B cell (primary cell): ENCODE data around the gene MCAM. TPM values are rescaled to one million over a fixed set of nuclear protein-coding genes. Genes with fewer than 3 reads are reported as not detected.

ENCODE experiments used
- ATAC-seq: fragments of 200-7000 bp; cut with Tn5 transposase; one replicate; pipeline ENCODE4 v1.10.0; 2021; ENCODE audit warnings: low read depth, mild to moderate bottlenecking, moderate number of reproducible peaks, moderate library complexity
- CTCF ChIA-PET: fragments of 350-600 bp; sonication (Branson Sonifier 250); formaldehyde crosslinking; loops from one replicate; lab custom pipeline; 2021; ENCODE audit warnings: antibody characterized with exemption, inconsistent platforms; lab: Charles Lee
- POLR2A ChIA-PET: fragments of 350-600 bp; sonication (Branson Sonifier 250); formaldehyde crosslinking; loops from one replicate; lab custom pipeline; 2021; ENCODE audit warnings: antibody characterized with exemption; lab: Charles Lee
- DNase-seq: peaks from one replicate; pipeline ENCODE4 v3.0.0; 2013
- H2AFZ ChIP-seq: 2 replicates; pipeline ENCODE4 v1.6.1; 2012; ENCODE audit warnings: mild to moderate bottlenecking, low read depth, low read length; ENCODE audit not compliant: insufficient read depth, poor library complexity, severe bottlenecking
- H3K27ac ChIP-seq, 2 donors: 1 replicate in 1 of 2; 2 replicates in 1 of 2; pipeline ENCODE4 v1.5.1; 2012 to 2013; ENCODE audit warnings: low read length in 2 of 2, mild to moderate bottlenecking in 2 of 2, moderate library complexity in 1 of 2
- H3K27me3 ChIP-seq, 4 experiments: fragments of 200-600 bp in 1 of 4; sonication (generic) in 1 of 4; replicated peaks in 1 of 4; 1 replicate in 2 of 4; 2 replicates in 2 of 4; pipeline versions ENCODE4 v1.6.1 to v1.7.0; 2013 to 2016; ENCODE audit warnings: low read length in 3 of 4, mild to moderate bottlenecking in 2 of 4, mixed read lengths in 1 of 4, moderate library complexity in 1 of 4; ENCODE audit not compliant: insufficient read depth in 4 of 4, control insufficient read depth in 3 of 4; ENCODE audit errors: control extremely low read depth in 1 of 4
- H3K36me3 ChIP-seq, 2 experiments: replicated peaks in 1 of 2; 1 replicate in 1 of 2; 2 replicates in 1 of 2; pipeline versions ENCODE4 v1.6.1 to v1.7.1; 2013; ENCODE audit warnings: low read length in 1 of 2; ENCODE audit not compliant: insufficient read depth in 2 of 2, control insufficient read depth in 1 of 2; ENCODE audit errors: control extremely low read depth in 1 of 2, extremely low read depth in 1 of 2
- H3K4me1 ChIP-seq, 2 donors: fragments of 200-600 bp in 1 of 2; sonication (generic) in 1 of 2; 1 replicate in 1 of 2; 2 replicates in 1 of 2; pipeline versions ENCODE4 v1.5.1 to v1.6.1; 2013 to 2017; ENCODE audit warnings: low read length in 2 of 2; ENCODE audit not compliant: control insufficient read depth in 2 of 2, insufficient read depth in 2 of 2
- H3K4me2 ChIP-seq: replicated peaks from 2 replicates; pipeline ENCODE3; 2012; ENCODE audit warnings: mild to moderate bottlenecking, low read depth, low read length; ENCODE audit not compliant: poor library complexity, severe bottlenecking
- H3K4me3 ChIP-seq, 5 experiments: fragments of 200-600 bp in 1 of 5; sonication (generic) in 1 of 5; 1 replicate in 3 of 5; 2 replicates in 2 of 5; pipeline versions ENCODE4 v1.5.1 to v1.7.0; 2011 to 2016; ENCODE audit warnings: low read length in 4 of 5, mild to moderate bottlenecking in 4 of 5, low read depth in 2 of 5, control low read depth in 1 of 5, moderate library complexity in 1 of 5; ENCODE audit not compliant: insufficient read depth in 1 of 5; ENCODE audit errors: control extremely low read depth in 1 of 5, extremely low read depth in 1 of 5
- H3K79me2 ChIP-seq: fragments of 200-600 bp; sonication (generic); one replicate; pipeline ENCODE4 v1.6.0; 2016; ENCODE audit warnings: low read length; ENCODE audit not compliant: control insufficient read depth, insufficient read depth
- H3K9ac ChIP-seq: fragments of 200-600 bp; sonication (generic); 2 replicates; pipeline ENCODE4 v1.6.1; 2017; ENCODE audit warnings: mild to moderate bottlenecking, low read length, moderate library complexity
- H3K9me3 ChIP-seq, 3 donors: one replicate each; pipeline versions ENCODE4 v1.6.1 to v1.7.1; 2013; ENCODE audit warnings: low read length in 2 of 3; ENCODE audit not compliant: control insufficient read depth in 2 of 3, insufficient read depth in 1 of 3; ENCODE audit errors: control extremely low read depth in 1 of 3
- H4K20me1 ChIP-seq: 2 replicates; pipeline ENCODE4 v1.6.0; 2012; ENCODE audit warnings: mild to moderate bottlenecking, low read length; ENCODE audit not compliant: insufficient read depth, control insufficient read depth, poor library complexity, severe bottlenecking
- H3K27ac Mint-ChIP-seq: one replicate; pipeline ENCODE4 v1.8.0; 2021; ENCODE audit warnings: mixed read lengths
- H3K27me3 Mint-ChIP-seq: one replicate; pipeline ENCODE4 v1.8.0; 2021; ENCODE audit warnings: mixed read lengths
- H3K4me1 Mint-ChIP-seq: one replicate; pipeline ENCODE4 v1.8.0; 2021; ENCODE audit warnings: mixed read lengths
- H3K4me3 Mint-ChIP-seq: one replicate; pipeline ENCODE4 v1.8.0; 2021; ENCODE audit warnings: mixed read lengths
- H3K9me3 Mint-ChIP-seq: one replicate; pipeline ENCODE4 v1.8.0; 2022; ENCODE audit warnings: mixed read lengths; ENCODE audit not compliant: insufficient read depth
- CTCF ChIP-seq: fragments of 200-600 bp; IDR thresholded peaks from one replicate; pipeline ENCODE4 v1.8.0; 2022; ENCODE audit warnings: antibody characterized with exemption, mild to moderate bottlenecking
- EZH2 ChIP-seq: IDR thresholded peaks from 2 replicates; pipeline ENCODE4 v1.6.1; 2012; ENCODE audit warnings: borderline replicate concordance, low read depth, mild to moderate bottlenecking, moderate library complexity, low read length; ENCODE audit not compliant: insufficient read depth, poor library complexity, severe bottlenecking
- WGBS: methylation state at CpG from one replicate; pipeline ENCODE4 v1.1.5; 2013; ENCODE audit warnings: missing lambda C conversion rate; ENCODE audit not compliant: insufficient coverage; 5-methylcytosine and 5-hydroxymethylcytosine counted together
- intact Hi-C: fragments of 100-400 bp; cut with micrococcal nuclease; formaldehyde crosslinking; loops from one replicate; pipeline ENCODE4 v1.10.0; 2022
- polyA plus RNA-seq: library from polyadenylated mRNA; depleted of rRNA; stranded (reverse); fragments of >200 nt; gene quantifications from 2 replicates; pipeline ENCODE4 v1.2.3, GENCODE V29; 2012
- total RNA-seq, 2 donors: library from RNA; stranded (reverse); fragments of 120-200 nt in 1 of 2; gene quantifications; 1 replicate in 1 of 2; 2 replicates in 1 of 2; pipeline versions ENCODE4 v1.2.3 to v1.2.4, GENCODE V29; 2013 to 2022

MCAM gene
- total and polyA plus RNA-seq, 2 donors (not counting 1 experiment from before 2014, with no cell fraction given): 0.42 to 1.1 TPM

GRCh38 chr11:119319136-119319699, 2.3 kb upstream of the MCAM start:
- no peaks in the 10 kb centered on the region for H3K9me3 Mint-ChIP-seq
- H3K79me2 ChIP-seq: no peaks in the 10 kb centered on the region
- H3K27ac ChIP-seq: no peak overlapping the region
- no peak overlapping the region for H3K4me3 ChIP-seq
- H3K27me3 ChIP-seq: peaks cover 0 to 56% (median 22%) of the 10 kb centered on the region in 4 experiments
- no peaks in the 10 kb centered on the region for H4K20me1 ChIP-seq
- no peak for DNase-seq
- H2AFZ ChIP-seq: no peak overlapping the region
- peak overlapping the region; percentile 58 for H3K4me3 Mint-ChIP-seq
- TF ChIP-seq CTCF: no peak
- TF ChIP-seq EZH2: no peak
- CTCF ChIA-PET: interaction anchor here (1.2 kb wide), 1 partner anchor 113 kb away, joined by 3 read pairs; the partner anchor contains the start of gene CBL
- peaks cover 13% of the 10 kb centered on the region for H3K27me3 Mint-ChIP-seq
- peaks cover 0 to 9% (median 0%) of the 10 kb centered on the region in 3 donors for H3K9me3 ChIP-seq
- peaks cover 42% of the 10 kb centered on the region for H3K4me1 Mint-ChIP-seq
- no peak overlapping the region for H3K9ac ChIP-seq
- peak overlapping the region; percentile 22 for H3K27ac Mint-ChIP-seq
- POLR2A ChIA-PET: no interaction called here
- no peak for ATAC-seq
- no peaks in the 10 kb centered on the region for H3K36me3 ChIP-seq
- 80% methylated on average over 7 of the region's 8 CpGs for WGBS
- H3K4me2 ChIP-seq: peak overlapping the region; percentile 24
- intact Hi-C loops: no loop called here
- peaks cover 35 to 57% of the 10 kb centered on the region in 2 donors for H3K4me1 ChIP-seq
